ENCODE measurements around the gene TEX22.

Gene TEX22

DNA sequence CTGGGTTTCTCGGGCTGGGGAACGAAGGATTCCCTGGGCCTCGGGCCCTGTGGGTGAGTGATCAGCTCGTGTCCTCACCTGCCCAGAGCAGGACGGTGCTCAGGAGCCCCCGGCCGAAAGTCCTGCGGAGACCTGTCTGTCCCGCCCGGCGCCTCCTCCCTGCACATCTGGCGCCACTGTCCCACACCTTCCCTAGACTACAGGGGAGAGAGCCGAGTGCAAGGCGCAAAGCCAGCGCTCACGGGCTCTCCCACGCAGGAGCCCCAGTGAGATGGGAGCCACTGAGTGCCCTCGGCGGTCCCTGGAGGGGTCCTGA, 13.1 kb upstream of the TEX22 start:
- Histone ChIP-seq H4K20me1 (ENCODE audit: insufficient read depth, low read length) (no peaks in the 10 kb centered on the region), H2AFZ (ENCODE audit: low read length) (no peak overlapping the region), H3K9me2 (replicated peaks; ENCODE audit: insufficient read depth, low read length) (no peaks in the 10 kb centered on the region), H3K4me3 (ENCODE audit: low read length) (no peak overlapping the region), H3K4me2 (ENCODE audit: low read depth, low read length) (no peak overlapping the region), H3K27ac (ENCODE audit: low read length) (no peak overlapping the region), H3K9me3 (replicated peaks; ENCODE audit: insufficient read depth, low read length) (no peaks in the 10 kb centered on the region), H3K79me2 (ENCODE audit: low read length) (no peaks in the 10 kb centered on the region), H3K27me3 (replicated peaks; ENCODE audit: insufficient read depth, low read length) (no peaks in the 10 kb centered on the region), H3F3A (ENCODE audit: insufficient read depth, low read length) (no peaks in the 10 kb centered on the region), H3K9ac (ENCODE audit: low read length) (no peak overlapping the region), H3K36me3 (replicated peaks; ENCODE audit: insufficient read depth, low read length) (no peaks in the 10 kb centered on the region), H3K4me1 (ENCODE audit: low read length) (no peaks in the 10 kb centered on the region)
- TF ChIP-seq, protein P1, sequence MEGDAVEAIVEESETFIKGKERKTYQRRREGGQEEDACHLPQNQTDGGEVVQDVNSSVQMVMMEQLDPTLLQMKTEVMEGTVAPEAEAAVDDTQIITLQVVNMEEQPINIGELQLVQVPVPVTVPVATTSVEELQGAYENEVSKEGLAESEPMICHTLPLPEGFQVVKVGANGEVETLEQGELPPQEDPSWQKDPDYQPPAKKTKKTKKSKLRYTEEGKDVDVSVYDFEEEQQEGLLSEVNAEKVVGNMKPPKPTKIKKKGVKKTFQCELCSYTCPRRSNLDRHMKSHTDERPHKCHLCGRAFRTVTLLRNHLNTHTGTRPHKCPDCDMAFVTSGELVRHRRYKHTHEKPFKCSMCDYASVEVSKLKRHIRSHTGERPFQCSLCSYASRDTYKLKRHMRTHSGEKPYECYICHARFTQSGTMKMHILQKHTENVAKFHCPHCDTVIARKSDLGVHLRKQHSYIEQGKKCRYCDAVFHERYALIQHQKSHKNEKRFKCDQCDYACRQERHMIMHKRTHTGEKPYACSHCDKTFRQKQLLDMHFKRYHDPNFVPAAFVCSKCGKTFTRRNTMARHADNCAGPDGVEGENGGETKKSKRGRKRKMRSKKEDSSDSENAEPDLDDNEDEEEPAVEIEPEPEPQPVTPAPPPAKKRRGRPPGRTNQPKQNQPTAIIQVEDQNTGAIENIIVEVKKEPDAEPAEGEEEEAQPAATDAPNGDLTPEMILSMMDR (IDR thresholded peaks at IDR 0.05; ENCODE audit: low read length), result no peak
- no peak for TF ChIP-seq EZH2 (optimal IDR thresholded peaks at IDR 0.05; ENCODE audit: low read depth, low read length)
- no peak for TF ChIP-seq EZH2phosphoT487 (IDR thresholded peaks at IDR 0.05; ENCODE audit: low read length)
- no peak for DNase-seq

DNA sequence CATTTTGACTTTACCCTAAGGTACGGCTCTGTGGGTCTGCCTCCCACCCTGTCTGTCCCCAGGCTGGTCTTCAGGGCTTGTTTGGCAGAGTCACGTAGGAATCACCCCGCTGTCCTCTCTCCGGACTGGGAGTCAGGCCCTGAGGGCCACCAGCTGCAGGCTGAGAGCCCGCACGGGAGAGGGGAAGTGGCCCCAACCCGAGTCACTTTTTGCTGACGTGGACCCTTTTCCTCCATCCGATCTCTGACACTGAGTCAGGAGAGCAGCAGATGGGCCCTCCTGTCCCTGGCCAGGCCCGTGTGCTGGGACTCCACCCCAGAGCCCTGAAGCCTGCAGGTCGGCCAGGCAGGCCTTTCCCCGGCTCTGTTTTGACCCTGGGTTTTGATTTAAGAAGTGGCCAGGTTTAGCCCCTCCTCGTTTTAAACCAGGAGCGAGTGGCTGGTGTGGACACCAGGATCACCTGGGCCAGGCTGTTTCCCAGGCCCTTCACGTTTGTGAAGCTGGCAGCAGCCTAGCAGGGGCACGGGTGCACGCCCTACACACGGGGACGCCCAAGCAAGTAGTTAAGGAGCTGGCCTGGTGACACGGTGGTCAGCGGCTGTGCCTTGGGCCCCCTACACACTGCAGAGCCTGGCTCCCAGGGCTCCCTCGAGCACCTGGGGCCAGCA, 12.5 kb upstream of the TEX22 start:
- no peaks in the 10 kb centered on the region for H3F3A ChIP-seq (ENCODE audit: insufficient read depth, low read length)
- H3K27me3 ChIP-seq (replicated peaks; ENCODE audit: insufficient read depth, low read length), result no peaks in the 10 kb centered on the region
- no peak for DNase-seq
- H3K79me2 ChIP-seq (ENCODE audit: low read length), result no peaks in the 10 kb centered on the region
- no peaks in the 10 kb centered on the region for H3K9me3 ChIP-seq (replicated peaks; ENCODE audit: insufficient read depth, low read length)
- H3K9me2 ChIP-seq (replicated peaks; ENCODE audit: insufficient read depth, low read length), result no peaks in the 10 kb centered on the region
- no peak overlapping the region for H3K4me3 ChIP-seq (ENCODE audit: low read length)
- TF ChIP-seq EZH2 (optimal IDR thresholded peaks at IDR 0.05; ENCODE audit: low read depth, low read length), result no peak
- no peak for TF ChIP-seq EZH2phosphoT487 (IDR thresholded peaks at IDR 0.05; ENCODE audit: low read length)
- TF ChIP-seq, protein P1 (IDR thresholded peaks at IDR 0.05; ENCODE audit: low read length), result no peak
- H3K4me2 ChIP-seq (ENCODE audit: low read depth, low read length), result no peak overlapping the region
- H2AFZ ChIP-seq (ENCODE audit: low read length), result no peak overlapping the region
- no peak overlapping the region for H3K27ac ChIP-seq (ENCODE audit: low read length)
- no peaks in the 10 kb centered on the region for H4K20me1 ChIP-seq (ENCODE audit: insufficient read depth, low read length)
- H3K4me1 ChIP-seq (ENCODE audit: low read length), result no peaks in the 10 kb centered on the region
- no peaks in the 10 kb centered on the region for H3K36me3 ChIP-seq (replicated peaks; ENCODE audit: insufficient read depth, low read length)
- H3K9ac ChIP-seq (ENCODE audit: low read length), result no peak overlapping the region

DNA sequence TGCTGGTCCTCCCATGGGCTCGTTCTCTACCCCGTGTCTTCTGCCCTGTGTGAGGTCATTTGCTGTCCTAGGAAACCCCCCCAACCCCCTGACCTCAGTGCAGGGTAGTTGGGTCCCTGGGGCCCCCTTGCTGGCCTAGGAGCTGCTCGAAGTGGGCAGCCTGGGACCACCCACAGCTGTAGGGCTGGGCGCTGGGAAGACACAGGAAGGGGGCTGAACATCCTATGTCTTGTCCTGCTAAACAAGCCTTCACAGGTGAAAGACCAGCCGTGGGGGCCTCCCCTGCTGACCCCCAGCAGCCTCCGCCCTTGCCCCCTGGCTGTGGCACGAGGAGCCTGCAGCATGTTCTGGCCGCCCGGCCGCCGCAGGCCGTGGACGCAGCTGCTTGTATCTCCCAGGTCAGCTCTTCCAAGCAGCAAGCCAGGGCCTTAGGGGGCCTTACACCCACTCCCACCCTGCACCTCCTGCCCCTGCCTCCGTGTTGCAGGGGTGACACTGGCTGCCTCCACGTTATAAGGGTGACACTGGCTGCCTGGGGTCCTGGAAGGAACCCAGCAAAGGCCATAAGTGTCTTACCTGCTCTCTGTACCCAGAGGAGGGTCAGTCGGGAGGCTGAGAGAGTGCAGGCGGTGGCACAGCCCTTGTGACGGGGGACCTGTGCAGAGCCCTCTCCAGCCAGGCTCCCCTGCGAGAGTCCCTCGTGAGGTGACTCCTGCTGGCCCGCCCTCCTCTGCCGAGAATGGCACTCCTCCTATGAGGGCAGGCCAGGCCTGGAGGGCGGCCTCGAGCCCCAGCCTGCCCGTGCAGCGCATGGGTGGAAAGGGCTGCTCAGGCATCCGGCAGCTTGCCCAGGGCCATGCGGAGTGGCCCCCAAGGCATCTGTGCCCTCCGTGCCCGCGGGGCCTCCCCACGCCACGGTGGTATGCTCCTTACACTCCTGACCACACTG, 11.5 kb upstream of the TEX22 start:
- Histone ChIP-seq H3K27ac (ENCODE audit: low read length) (no peak overlapping the region), H3K36me3 (replicated peaks; ENCODE audit: insufficient read depth, low read length) (no peaks in the 10 kb centered on the region), H3K79me2 (ENCODE audit: low read length) (no peaks in the 10 kb centered on the region), H3K9ac (ENCODE audit: low read length) (no peak overlapping the region), H3K4me1 (ENCODE audit: low read length) (no peaks in the 10 kb centered on the region), H3K4me2 (ENCODE audit: low read depth, low read length) (no peak overlapping the region), H4K20me1 (ENCODE audit: insufficient read depth, low read length) (no peaks in the 10 kb centered on the region), H3K27me3 (replicated peaks; ENCODE audit: insufficient read depth, low read length) (no peaks in the 10 kb centered on the region), H3K9me2 (replicated peaks; ENCODE audit: insufficient read depth, low read length) (no peaks in the 10 kb centered on the region), H3K9me3 (replicated peaks; ENCODE audit: insufficient read depth, low read length) (no peaks in the 10 kb centered on the region), H3K4me3 (ENCODE audit: low read length) (no peak overlapping the region), H2AFZ (ENCODE audit: low read length) (no peak overlapping the region), H3F3A (ENCODE audit: insufficient read depth, low read length) (no peaks in the 10 kb centered on the region)
- TF ChIP-seq EZH2 (optimal IDR thresholded peaks at IDR 0.05; ENCODE audit: low read depth, low read length), result no peak
- TF ChIP-seq, protein P1 (IDR thresholded peaks at IDR 0.05; ENCODE audit: low read length), result no peak
- TF ChIP-seq EZH2phosphoT487 (IDR thresholded peaks at IDR 0.05; ENCODE audit: low read length), result no peak
- no peak for DNase-seq

Measured in MM.1S (cell line).